Activated CD4-positive, alpha-beta T cell treated with anti-CD3 and anti-CD28 coated beads, Interleukin-2, amount 50 U/mL, for 4 hours (primary cell): ENCODE data around the gene ETNK2.

ENCODE experiments used
- DNase-seq, 2 experiments: peaks; one replicate each; pipeline ENCODE4 v3.0.0-alpha.2; 2020

ETNK2 gene

GRCh38 chr1:204146965-204147364 lies 4.9 kb downstream of the ETNK2 start:
- no peak for DNase-seq

GRCh38 chr1:204146309-204146708 lies 5.5 kb downstream of the ETNK2 start:
- no peak for DNase-seq

- no peak for DNase-seq
Measured at GRCh38 chr1:204145033-204145504, 6.8 kb downstream of the ETNK2 start.

GRCh38 chr1:204143276-204144041 lies 8.4 kb downstream of the ETNK2 start:
- no peak for DNase-seq

- no peak for DNase-seq
Measured at GRCh38 chr1:204142032-204142974, 9.5 kb downstream of the ETNK2 start.

- DNase-seq, result no peak
Measured at GRCh38 chr1:204141131-204141530, 10.7 kb downstream of the ETNK2 start.

- DNase-seq, result no peak
Measured at GRCh38 chr1:204139952-204140351, 11.9 kb downstream of the ETNK2 start.

GRCh38 chr1:204139088-204139487 lies 12.8 kb downstream of the ETNK2 start:
- DNase-seq, result no peak

- DNase-seq, result no peak
Measured at GRCh38 chr1:204136814-204137213, 15.0 kb downstream of the ETNK2 start.

- no peak for DNase-seq
Measured at GRCh38 chr1:204134103-204134502, 17.7 kb downstream of the ETNK2 start.

GRCh38 chr1:204132718-204133117 lies 19.1 kb downstream of the ETNK2 start:
- DNase-seq, result no peak

GRCh38 chr1:204131978-204132377 lies 19.9 kb downstream of the ETNK2 start:
- no peak for DNase-seq

GRCh38 chr1:204130981-204131892 lies 20.6 kb downstream of the ETNK2 start:
- no peak for DNase-seq

GRCh38 chr1:204130178-204130577 lies 21.7 kb downstream of the ETNK2 start:
- no peak for DNase-seq

- DNase-seq, result peak; percentile 30 to 39
Measured at GRCh38 chr1:204128964-204129896, 22.6 kb downstream of the ETNK2 start.

- DNase-seq, result no peak
Measured at GRCh38 chr1:204128464-204128963, 23.3 kb downstream of the ETNK2 start.

GRCh38 chr1:204127597-204128242 lies 24.1 kb downstream of the ETNK2 start:
- no peak for DNase-seq

GRCh38 chr1:204126956-204127355 lies 24.9 kb downstream of the ETNK2 start:
- DNase-seq, result no peak

- DNase-seq, result no peak
Measured at GRCh38 chr1:204126386-204126785, 25.5 kb downstream of the ETNK2 start.

GRCh38 chr1:204125759-204126351 lies 26.0 kb downstream of the ETNK2 start:
- no peak for DNase-seq
